Activated CD8-positive, alpha-beta T cell treated with anti-CD3 and anti-CD28 coated beads, Interleukin-2, amount 10 ng/mL, durations not matched to agents 7 days and 5 days (primary cell): ENCODE measurements around the gene TECPR2. TPM values are rescaled to one million over a fixed set of nuclear protein-coding genes. Genes with fewer than 3 reads are reported as not detected.
"Not testable (repeated sequence)": the region's sequence is repeated elsewhere in the genome, so short reads cannot be mapped to it uniquely, and the experiment has no call there.

Source experiments
- ATAC-seq: fragments of 150-1000 bp; cut with Tn5 transposase; one replicate; pipeline ENCODE4 v1.10.0; 2021; ENCODE audit warnings: moderate library complexity
- CTCF ChIA-PET: fragments of 350-600 bp; sonication (Branson Sonifier 250); formaldehyde crosslinking; loops from one replicate; lab custom pipeline; 2021; ENCODE audit warnings: antibody characterized with exemption; lab: Charles Lee
- POLR2A ChIA-PET: fragments of 350-600 bp; sonication (Branson Sonifier 250); formaldehyde crosslinking; loops from one replicate; lab custom pipeline; 2021; ENCODE audit warnings: antibody characterized with exemption; lab: Charles Lee
- DNase-seq: peaks from one replicate; pipeline ENCODE4 v3.0.0-alpha.2; 2020
- H3K27ac Mint-ChIP-seq: one replicate; pipeline ENCODE4 v1.8.0; 2021; ENCODE audit warnings: mild to moderate bottlenecking, mixed read lengths
- H3K27me3 Mint-ChIP-seq: one replicate; pipeline ENCODE4 v1.8.0; 2021; ENCODE audit warnings: low read depth, mixed read lengths
- H3K36me3 Mint-ChIP-seq: one replicate; pipeline ENCODE4 v1.8.0; 2021; ENCODE audit warnings: low read depth, mixed read lengths
- H3K4me1 Mint-ChIP-seq: one replicate; pipeline ENCODE4 v1.8.0; 2021; ENCODE audit warnings: low read depth, mixed read lengths
- H3K4me3 Mint-ChIP-seq: one replicate; pipeline ENCODE4 v1.8.0; 2021; ENCODE audit warnings: mild to moderate bottlenecking, mixed read lengths
- H3K9me3 Mint-ChIP-seq: one replicate; pipeline ENCODE4 v1.8.0; 2022; ENCODE audit warnings: mixed read lengths; ENCODE audit not compliant: insufficient read depth
- total RNA-seq, 2 experiments: library from RNA; stranded (reverse); gene quantifications; one replicate each; pipeline ENCODE4 v1.2.3, GENCODE V29; 2021

Gene TECPR2
- total RNA-seq, 2 experiments from 2014 or later = 8.0 to 9.4 TPM

DNA sequence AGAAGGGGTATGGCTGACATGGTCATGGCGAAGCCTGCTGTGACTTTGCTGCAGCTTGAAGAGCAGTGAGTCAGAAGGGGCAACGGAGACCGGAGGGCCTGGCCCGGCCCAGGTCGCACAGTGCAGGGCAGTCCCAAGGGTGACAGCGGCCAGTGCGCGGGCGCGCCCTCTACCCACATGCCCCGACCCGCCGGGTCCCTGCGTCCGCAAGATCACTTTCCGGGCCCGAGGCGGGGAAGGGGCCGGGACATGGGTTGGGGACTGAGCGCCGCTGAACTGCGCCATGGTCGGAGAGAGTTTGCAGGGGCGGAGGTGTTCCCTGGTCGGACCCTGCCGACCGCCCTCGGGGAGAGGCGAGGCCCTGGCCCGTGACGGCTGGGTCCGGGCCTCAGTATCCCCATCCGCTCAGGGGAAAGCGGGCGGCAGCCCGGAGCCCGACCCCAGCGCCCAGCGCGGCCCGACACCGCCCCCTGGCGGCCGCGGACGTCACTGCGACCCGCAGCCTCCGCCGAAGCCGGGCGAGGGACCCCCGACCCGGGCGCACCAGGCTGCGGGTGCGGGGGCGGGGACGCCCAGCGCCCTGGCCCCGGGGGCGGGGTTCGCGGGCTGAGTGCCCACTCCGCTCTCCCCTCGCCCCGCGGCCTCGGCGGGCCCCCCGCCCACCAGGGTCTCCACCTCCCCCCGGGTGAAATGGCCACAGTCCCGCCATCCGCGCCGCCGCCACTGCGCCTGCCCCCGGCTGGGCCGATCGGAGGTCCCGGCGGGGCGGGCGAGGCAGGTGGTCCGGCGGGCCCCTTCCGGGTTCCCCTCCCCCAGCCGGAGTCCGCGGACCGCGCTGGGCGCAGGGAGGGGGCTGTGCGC, 154.0 kb downstream of the TECPR2 start:
- H3K4me1 Mint-ChIP-seq = peaks cover 7% of the 10 kb centered on the region
- CTCF ChIA-PET = interaction anchor here (0.7 to 2.9 kb wide), 6 partner anchors 8 to 200 kb away, joined by 3 to 48 read pairs (median 6); no protein-coding TSS in a partner anchor
- peak; percentile 89 for ATAC-seq
- POLR2A ChIA-PET = interaction anchor here (0.8 kb wide), 1 partner anchor 75 kb away, joined by 3 read pairs; no protein-coding TSS in a partner anchor
- no peaks in the 10 kb centered on the region for H3K36me3 Mint-ChIP-seq
- H3K4me3 Mint-ChIP-seq = peak overlapping the region; percentile 71
- peak; percentile 68 for DNase-seq
- H3K9me3 Mint-ChIP-seq = no peaks in the 10 kb centered on the region
- H3K27ac Mint-ChIP-seq = peak overlapping the region; percentile 74
- peaks cover 20% of the 10 kb centered on the region for H3K27me3 Mint-ChIP-seq

- no peaks in the 10 kb centered on the region for H3K9me3 Mint-ChIP-seq
- peaks cover 8% of the 10 kb centered on the region for H3K4me1 Mint-ChIP-seq
- peaks cover 20% of the 10 kb centered on the region for H3K27me3 Mint-ChIP-seq
- no peaks in the 10 kb centered on the region for H3K36me3 Mint-ChIP-seq
- DNase-seq (no peak), ATAC-seq (no peak)
- peak overlapping the region; percentile 66 for H3K4me3 Mint-ChIP-seq
- ChIA-PET POLR2A (no interaction called here), CTCF (interaction anchor here (1.1 to 2.5 kb wide), 4 partner anchors 77 to 199 kb away, joined by 3 to 10 read pairs (median 5); partner anchors contain the start of gene ZNF839)
- H3K27ac Mint-ChIP-seq = peak overlapping the region; percentile 57
Observed at GRCh38 chr14:102517392-102518062, 154.8 kb downstream of the TECPR2 start.

DNA sequence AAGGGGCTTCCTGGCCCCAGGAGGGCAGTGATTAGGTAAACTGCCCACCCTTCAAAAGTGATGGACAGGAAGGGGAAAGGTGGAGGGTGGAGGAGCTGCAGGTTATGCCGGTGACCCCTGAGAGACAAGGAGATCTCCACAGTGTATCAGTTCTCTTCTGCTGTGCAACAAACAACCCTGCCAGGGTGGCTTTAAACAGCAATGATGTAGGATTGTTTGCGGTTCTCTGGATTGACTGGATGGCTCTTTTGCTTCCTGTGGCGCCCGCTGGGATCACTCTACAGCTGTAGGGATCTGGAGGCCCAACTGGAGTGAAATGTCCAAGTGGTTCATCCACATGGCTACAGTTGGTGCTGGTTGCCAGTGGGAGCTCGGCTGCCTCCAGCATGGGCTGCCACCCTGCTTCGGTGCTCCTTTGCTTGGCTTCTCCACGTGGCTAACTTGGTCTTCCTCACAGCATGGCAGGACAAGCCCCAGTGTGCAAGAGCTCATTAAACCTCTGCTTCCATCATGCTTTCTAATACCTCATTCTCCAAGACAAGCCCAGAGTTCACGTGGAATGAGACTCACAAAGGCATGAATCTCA, 155.4 kb downstream of the TECPR2 start:
- ChIA-PET POLR2A (no interaction called here), CTCF (interaction anchor here (1.1 to 2.5 kb wide), 4 partner anchors 77 to 200 kb away, joined by 3 to 10 read pairs (median 5); partner anchors contain the start of gene ZNF839)
- no peak for DNase-seq
- Mint-ChIP-seq H3K9me3 (no peaks in the 10 kb centered on the region), H3K27me3 (peaks cover 20% of the 10 kb centered on the region), H3K4me3 (peak overlapping the region; percentile 66), H3K27ac (no peak overlapping the region), H3K4me1 (peaks cover 14% of the 10 kb centered on the region), H3K36me3 (no peaks in the 10 kb centered on the region)
- ATAC-seq = no peak

DNA sequence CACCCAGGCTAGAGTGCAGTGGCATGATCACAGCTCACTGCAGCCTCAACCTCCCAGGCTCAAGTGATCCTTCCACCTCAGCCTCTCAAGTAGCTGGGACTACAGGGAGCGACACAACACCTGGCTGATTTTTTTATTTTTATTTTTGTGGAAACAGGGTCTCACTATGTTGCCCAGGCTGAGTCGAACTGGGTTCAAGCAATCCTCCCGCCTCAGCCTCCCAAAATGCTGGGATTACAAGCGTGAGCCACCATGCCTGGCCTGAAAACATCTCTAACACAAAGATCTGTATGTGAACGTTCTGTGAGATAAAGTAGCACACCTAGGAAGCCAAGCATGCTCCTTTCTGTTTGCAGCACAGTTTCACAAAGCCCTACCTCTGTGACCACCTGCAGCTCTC, 157.0 kb downstream of the TECPR2 start:
- DNase-seq, H3K9me3 Mint-ChIP-seq, POLR2A ChIA-PET, H3K27ac Mint-ChIP-seq, H3K36me3 Mint-ChIP-seq, H3K4me3 Mint-ChIP-seq, ATAC-seq: not testable (repeated sequence)
- H3K27me3 Mint-ChIP-seq = peaks cover 15% of the 10 kb centered on the region
- CTCF ChIA-PET = interaction anchor here (0.6 to 2.5 kb wide), 2 partner anchors 185 to 201 kb away, joined by 3 to 10 read pairs; partner anchors contain the start of gene ZNF839
- H3K4me1 Mint-ChIP-seq = peaks cover 26% of the 10 kb centered on the region

DNA sequence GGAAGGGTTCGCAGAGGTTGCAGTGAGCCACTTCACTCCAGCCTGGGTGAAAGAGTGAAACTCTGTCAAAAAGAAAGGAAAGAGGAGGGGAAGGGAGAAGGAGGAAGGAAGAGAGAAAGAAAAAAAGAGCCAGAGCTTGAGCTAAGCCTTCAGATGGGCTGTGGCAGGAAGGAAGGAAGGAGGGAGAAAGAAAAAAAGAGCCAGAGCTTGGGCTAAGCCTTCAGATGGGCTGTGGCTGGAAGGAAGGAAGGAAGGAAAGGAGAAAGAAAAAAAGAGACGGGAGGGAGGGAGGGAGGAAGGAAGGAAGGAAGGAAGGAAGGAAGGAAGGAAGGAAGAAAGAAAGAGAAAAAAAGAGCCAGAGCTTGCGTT, 160.4 kb downstream of the TECPR2 start:
- ChIA-PET CTCF (interaction anchor here (1.1 to 3.6 kb wide), 6 partner anchors 13 to 84 kb away, joined by 3 to 40 read pairs (median 10); partner anchors contain the start of gene ANKRD9), POLR2A (interaction anchor here (0.8 kb wide), 1 partner anchor 257 kb away, joined by 3 read pairs; no protein-coding TSS in a partner anchor)
- Mint-ChIP-seq H3K4me1 (peaks cover 33% of the 10 kb centered on the region), H3K4me3 (peak overlapping the region; percentile 52), H3K27ac (peak overlapping the region; percentile 75), H3K36me3 (no peaks in the 10 kb centered on the region), H3K9me3 (no peaks in the 10 kb centered on the region), H3K27me3 (peaks cover 5% of the 10 kb centered on the region)
- DNase-seq = no peak
- no peak for ATAC-seq

DNA sequence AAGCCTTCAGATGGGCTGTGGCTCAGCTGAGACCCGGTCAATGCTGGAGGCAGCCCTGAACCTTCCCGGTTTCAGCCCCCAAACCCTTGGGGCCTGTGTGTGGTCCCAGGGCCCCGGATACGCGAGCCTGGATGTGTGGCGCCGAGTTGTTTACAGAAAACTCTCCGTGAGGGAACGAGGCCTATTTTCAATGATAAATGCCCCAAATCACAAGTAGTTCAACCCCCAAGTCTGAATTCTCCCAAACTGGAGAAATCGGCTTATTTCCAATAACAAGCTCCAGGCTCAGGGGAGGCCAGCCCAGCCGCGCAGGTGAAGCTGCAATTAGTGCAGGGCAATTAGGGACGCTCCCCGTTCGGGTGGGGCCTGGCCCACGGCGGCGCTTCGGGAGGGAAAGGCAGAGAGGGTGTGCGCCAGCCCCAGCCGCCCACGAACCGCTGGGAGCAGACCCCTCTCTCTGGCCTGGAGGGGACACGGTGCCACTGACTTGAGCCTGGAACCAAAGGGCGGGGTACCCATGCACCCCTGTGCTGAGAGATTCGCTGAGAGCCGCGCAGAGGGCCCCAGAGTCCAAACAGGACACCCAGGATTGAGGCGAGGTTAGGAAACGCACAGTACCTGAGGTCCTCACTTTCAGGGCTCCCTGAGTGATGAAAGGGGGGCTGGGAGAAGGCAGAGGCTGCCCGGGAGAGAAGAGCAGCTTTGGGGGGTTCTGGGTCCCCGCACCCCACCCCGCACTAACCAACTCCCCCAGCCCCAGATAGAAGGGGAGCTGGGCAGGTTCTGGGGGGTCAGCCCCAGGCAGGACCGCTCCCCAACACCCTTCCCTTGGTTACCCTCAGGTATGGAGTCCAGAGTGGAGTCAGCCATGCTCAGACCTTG, 161.1 kb downstream of the TECPR2 start:
- ChIA-PET CTCF (interaction anchor here (0.8 to 3.6 kb wide), 22 partner anchors 12 to 522 kb away, joined by 3 to 40 read pairs (median 4); partner anchors contain the start of gene ANKRD9), POLR2A (interaction anchor here (0.8 to 1.3 kb wide), 2 partner anchors 67 to 256 kb away, joined by 3 to 6 read pairs; no protein-coding TSS in a partner anchor)
- Mint-ChIP-seq H3K36me3 (no peaks in the 10 kb centered on the region), H3K4me1 (peaks cover 33% of the 10 kb centered on the region), H3K4me3 (peak overlapping the region; percentile 52), H3K27me3 (no peaks in the 10 kb centered on the region), H3K9me3 (no peaks in the 10 kb centered on the region), H3K27ac (peak overlapping the region; percentile 55)
- ATAC-seq (no peak), DNase-seq (no peak)

DNA sequence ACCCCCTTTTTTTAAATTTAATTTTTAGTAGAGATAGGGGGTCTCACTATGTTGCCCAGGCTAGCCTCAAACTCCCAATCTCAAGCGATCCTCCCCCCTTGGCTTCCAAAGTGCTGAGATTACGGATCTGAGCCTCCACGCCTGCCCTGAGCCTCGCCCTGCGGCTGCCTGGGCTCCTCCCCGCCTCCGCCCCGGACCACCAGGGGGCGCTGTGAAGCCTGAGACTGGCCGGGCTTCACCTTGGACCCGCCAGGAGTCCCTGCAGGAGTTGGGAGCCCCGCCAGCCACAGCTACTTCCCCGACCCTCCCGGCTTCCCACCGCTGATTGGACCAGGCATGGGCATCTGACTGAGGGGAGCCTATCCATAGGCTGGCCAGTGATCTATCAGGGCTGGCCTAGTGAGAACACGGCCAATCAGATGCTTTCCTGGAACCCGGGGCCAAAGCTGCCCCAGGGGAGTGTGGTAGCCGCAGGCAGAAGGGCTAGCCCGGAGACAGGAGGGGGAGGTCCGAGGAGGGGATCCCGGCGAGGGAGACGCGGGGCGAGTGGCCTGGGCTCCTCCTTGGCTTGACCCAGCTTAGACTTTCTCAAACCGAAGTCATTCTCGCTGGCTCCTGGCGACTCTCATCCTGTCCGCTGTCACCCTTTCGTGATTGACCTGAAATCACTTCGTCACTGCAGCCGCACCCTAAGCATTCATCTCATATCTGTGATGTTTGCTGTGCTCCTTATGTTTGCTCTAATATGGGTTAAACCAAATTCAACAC, 161.9 kb downstream of the TECPR2 start:
- Mint-ChIP-seq H3K4me3 (peak overlapping the region; percentile 84), H3K4me1 (peaks cover 33% of the 10 kb centered on the region), H3K36me3 (no peaks in the 10 kb centered on the region), H3K27ac (peak overlapping the region; percentile 95), H3K9me3 (no peaks in the 10 kb centered on the region), H3K27me3 (no peaks in the 10 kb centered on the region)
- peak; percentile 98 for DNase-seq
- ChIA-PET CTCF (interaction anchor here (0.7 to 3.6 kb wide), 37 partner anchors 9 to 523 kb away, joined by 3 to 40 read pairs (median 4); partner anchors contain the start of gene ANKRD9), POLR2A (interaction anchor here (1.3 kb wide), 1 partner anchor 66 kb away, joined by 6 read pairs; no protein-coding TSS in a partner anchor)
- peak; percentile 99 for ATAC-seq

GRCh38 chr14:102525219-102525928, 162.6 kb downstream of the TECPR2 start:
- peak; percentile 27 for ATAC-seq
- POLR2A ChIA-PET = interaction anchor here (1.3 kb wide), 1 partner anchor 66 kb away, joined by 6 read pairs; no protein-coding TSS in a partner anchor
- Mint-ChIP-seq H3K27me3 (no peaks in the 10 kb centered on the region), H3K4me1 (peaks cover 33% of the 10 kb centered on the region), H3K9me3 (no peaks in the 10 kb centered on the region), H3K4me3 (peak overlapping the region; percentile 84), H3K27ac (peak overlapping the region; percentile 95), H3K36me3 (no peaks in the 10 kb centered on the region)
- CTCF ChIA-PET = interaction anchor here (0.7 to 3.6 kb wide), 35 partner anchors 8 to 524 kb away, joined by 3 to 40 read pairs (median 4); partner anchors contain the start of gene ANKRD9
- DNase-seq = peak; percentile 67

DNA sequence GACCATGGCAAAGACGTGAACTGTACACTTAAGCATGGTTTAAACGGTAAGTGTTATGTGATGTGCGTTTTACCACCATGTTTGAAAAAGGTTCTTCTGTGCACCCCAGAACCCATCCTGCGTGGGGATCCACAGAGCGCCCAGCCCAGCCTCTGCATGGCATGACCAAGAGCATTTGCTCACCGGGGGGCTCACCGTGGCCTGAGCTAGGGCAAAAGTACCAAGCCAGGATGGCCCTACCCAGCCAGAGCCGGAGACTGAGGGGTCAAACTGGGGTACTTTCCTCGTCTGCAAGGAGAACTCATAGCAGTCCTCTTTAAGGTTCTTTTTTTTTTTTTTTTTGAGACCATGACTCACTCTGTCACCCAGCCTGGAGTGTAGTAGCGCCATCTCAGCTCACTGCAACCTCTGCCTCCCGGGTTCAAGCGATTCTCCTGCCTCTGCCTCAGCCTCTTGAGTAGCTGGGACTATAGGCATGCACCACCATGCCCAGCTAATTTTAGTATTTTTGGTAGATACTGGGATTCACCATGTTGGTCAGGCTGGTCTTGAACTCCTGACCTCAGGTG, 163.3 kb downstream of the TECPR2 start:
- H3K36me3 Mint-ChIP-seq = no peaks in the 10 kb centered on the region
- H3K27me3 Mint-ChIP-seq = no peaks in the 10 kb centered on the region
- DNase-seq = no peak
- no peak for ATAC-seq
- H3K4me3 Mint-ChIP-seq = peak overlapping the region; percentile 84
- H3K27ac Mint-ChIP-seq = peak overlapping the region; percentile 95
- H3K9me3 Mint-ChIP-seq = no peaks in the 10 kb centered on the region
- peaks cover 37% of the 10 kb centered on the region for H3K4me1 Mint-ChIP-seq
- ChIA-PET CTCF (interaction anchor here (1.5 to 3.6 kb wide), 7 partner anchors 15 to 169 kb away, joined by 3 to 40 read pairs (median 16); partner anchors contain the start of gene ANKRD9), POLR2A (no interaction called here)
